NT2/D1 (cell line): ENCODE data around the gene ERH.
"Not testable (repeated sequence)": the region's sequence is repeated elsewhere in the genome, so short reads cannot be mapped to it uniquely, and the experiment has no call there.

Experiments used
- DNase-seq: peaks from one replicate; pipeline ENCODE4 v3.0.0-alpha.2; 2011; ENCODE audit warnings: low read depth, low spot score
- H3K27me3 ChIP-seq: 2 replicates; pipeline ENCODE4 v1.6.0; 2011; ENCODE audit warnings: mild to moderate bottlenecking; ENCODE audit not compliant: insufficient read length, insufficient read depth
- H3K36me3 ChIP-seq: 2 replicates; pipeline ENCODE4 v1.6.1; 2011; ENCODE audit warnings: mild to moderate bottlenecking, low read length, mixed read lengths; ENCODE audit not compliant: insufficient read depth, insufficient read length
- H3K4me1 ChIP-seq: 2 replicates; pipeline ENCODE4 v1.5.1; 2011; ENCODE audit not compliant: insufficient read depth, insufficient read length
- H3K4me3 ChIP-seq: 2 replicates; pipeline ENCODE4 v1.5.1; 2011; ENCODE audit warnings: low read depth; ENCODE audit not compliant: insufficient read length
- H3K9ac ChIP-seq: 2 replicates; pipeline ENCODE4 v1.6.0; 2011; ENCODE audit warnings: low read depth; ENCODE audit not compliant: insufficient read length
- H3K9me3 ChIP-seq: 2 replicates; pipeline ENCODE4 v1.5.1; 2011; ENCODE audit warnings: mild to moderate bottlenecking, low read length; ENCODE audit not compliant: insufficient read depth
- SUZ12 ChIP-seq: IDR thresholded peaks from 2 replicates; pipeline ENCODE4 v1.6.1; 2011; ENCODE audit not compliant: insufficient read length, insufficient read depth; ENCODE audit errors: extremely low read depth
- YY1 ChIP-seq: IDR thresholded peaks from 2 replicates; pipeline ENCODE4 v1.6.1; 2011; ENCODE audit not compliant: insufficient read length, insufficient read depth
- ZNF274 ChIP-seq: IDR thresholded peaks from 2 replicates; pipeline ENCODE4 v1.6.1; 2011; ENCODE audit warnings: mild to moderate bottlenecking, low read depth, low read length

Gene ERH

GRCh38 chr14:69428289-69428998 is 30.3 kb upstream of the ERH start:
- peaks cover 37% of the 10 kb centered on the region for H3K36me3 ChIP-seq
- H3K9me3 ChIP-seq: no peaks in the 10 kb centered on the region
- no peak for DNase-seq
- H3K4me3 ChIP-seq: no peak overlapping the region
- no peaks in the 10 kb centered on the region for H3K4me1 ChIP-seq
- no peak overlapping the region for H3K9ac ChIP-seq
- no peak for TF ChIP-seq ZNF274
- TF ChIP-seq YY1: no peak
- TF ChIP-seq SUZ12: no peak
- H3K27me3 ChIP-seq: no peaks in the 10 kb centered on the region

- no peaks in the 10 kb centered on the region for H3K27me3 ChIP-seq
- no peaks in the 10 kb centered on the region for H3K4me1 ChIP-seq
- H3K4me3 ChIP-seq: no peak overlapping the region
- H3K36me3 ChIP-seq: peaks cover 37% of the 10 kb centered on the region
- no peak for TF ChIP-seq ZNF274
- no peak for TF ChIP-seq YY1
- no peak for TF ChIP-seq SUZ12
- no peak for DNase-seq
- no peaks in the 10 kb centered on the region for H3K9me3 ChIP-seq
- no peak overlapping the region for H3K9ac ChIP-seq
These were observed 29.5 kb upstream of the ERH start for GRCh38 chr14:69427596-69427995.

DNA sequence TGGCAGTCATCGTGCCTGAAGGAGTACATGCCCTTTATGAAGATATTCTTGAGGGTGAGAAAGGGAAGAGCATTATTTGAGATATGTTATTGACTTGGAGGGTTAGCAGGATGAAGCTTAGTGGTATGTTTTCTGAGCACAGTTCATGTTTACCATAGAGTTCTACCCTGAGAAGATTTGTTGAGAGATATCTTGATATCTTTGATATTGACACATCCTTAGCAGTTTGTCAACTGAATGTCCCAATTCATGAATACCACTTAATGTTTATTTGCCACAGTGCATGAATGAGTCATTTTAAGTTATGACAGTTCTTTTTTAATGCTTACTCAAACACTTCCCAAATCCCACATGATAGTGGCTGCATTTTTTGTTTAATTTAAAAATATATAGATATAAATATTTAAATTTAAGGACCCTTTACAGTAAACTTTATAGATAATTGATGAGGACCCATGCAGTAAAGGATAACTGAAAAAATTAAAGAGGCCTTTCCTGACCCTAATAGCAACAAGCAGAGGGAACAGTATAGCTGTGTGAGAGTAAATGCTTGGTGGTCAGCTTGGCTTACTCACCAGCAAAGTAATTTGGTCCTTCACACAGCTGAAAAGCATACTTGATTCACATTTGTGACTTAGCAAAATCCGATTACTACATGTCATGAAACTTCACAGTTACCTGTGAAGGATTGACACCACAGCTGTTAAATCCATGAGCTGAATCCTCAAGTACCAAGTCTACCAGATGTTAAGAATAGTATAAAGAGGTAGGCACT is 26.2 kb upstream of the ERH start:
- peaks cover 11% of the 10 kb centered on the region; the same call in 1 of the 2 replicates for H3K9me3 ChIP-seq
- H3K36me3 ChIP-seq: peaks cover 37% of the 10 kb centered on the region
- no peaks in the 10 kb centered on the region for H3K4me1 ChIP-seq
- H3K9ac ChIP-seq: no peak overlapping the region
- TF ChIP-seq SUZ12 (no peak), YY1 (no peak), ZNF274 (no peak)
- H3K27me3 ChIP-seq: no peaks in the 10 kb centered on the region
- no peak overlapping the region for H3K4me3 ChIP-seq
- DNase-seq: no peak

DNA sequence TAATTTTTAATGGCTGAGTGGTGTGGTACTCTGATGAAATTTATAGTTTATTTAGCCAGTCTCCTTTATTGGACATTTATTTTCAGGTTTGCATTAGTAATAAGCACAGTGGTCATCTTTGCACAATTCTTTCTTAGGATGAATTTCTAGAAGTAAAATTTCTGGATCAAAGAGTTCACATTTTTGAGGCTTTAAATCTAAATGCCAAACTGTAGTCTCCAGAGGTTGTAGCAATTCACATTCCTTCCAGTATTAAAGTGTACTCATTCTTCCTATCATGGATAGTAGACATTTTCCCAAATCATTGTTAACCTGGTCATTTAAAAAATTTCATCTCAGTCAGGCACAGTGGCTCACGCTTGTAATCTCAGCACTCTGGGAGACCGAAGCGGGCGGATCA is 25.2 kb upstream of the ERH start:
- DNase-seq: no peak
- H3K36me3 ChIP-seq: peaks cover 34% of the 10 kb centered on the region
- TF ChIP-seq SUZ12 (no peak), YY1 (no peak), ZNF274 (no peak)
- H3K4me1 ChIP-seq: no peaks in the 10 kb centered on the region
- H3K9me3 ChIP-seq: peaks cover 11% of the 10 kb centered on the region; the same call in 1 of the 2 replicates
- H3K27me3 ChIP-seq: no peaks in the 10 kb centered on the region
- no peak overlapping the region for H3K9ac ChIP-seq
- H3K4me3 ChIP-seq: no peak overlapping the region

GRCh38 chr14:69416087-69416486 is 18.0 kb upstream of the ERH start:
- not testable (repeated sequence) for DNase-seq, H3K36me3 ChIP-seq, H3K9ac ChIP-seq, H3K4me1 ChIP-seq, H3K4me3 ChIP-seq, H3K27me3 ChIP-seq, H3K9me3 ChIP-seq

- no peaks in the 10 kb centered on the region for H3K27me3 ChIP-seq
- H3K36me3 ChIP-seq: no peaks in the 10 kb centered on the region
- H3K9me3 ChIP-seq: no peaks in the 10 kb centered on the region
- no peak overlapping the region for H3K9ac ChIP-seq
- no peak overlapping the region for H3K4me3 ChIP-seq
- no peak for DNase-seq
- H3K4me1 ChIP-seq: no peaks in the 10 kb centered on the region
- TF ChIP-seq ZNF274 (no peak), YY1 (no peak), SUZ12 (no peak)
These were observed 15.4 kb upstream of the ERH start for GRCh38 chr14:69413483-69413882.

GRCh38 chr14:69408331-69408960 is 10.3 kb upstream of the ERH start:
- no peak for TF ChIP-seq ZNF274
- no peak for TF ChIP-seq SUZ12
- no peak for TF ChIP-seq YY1
- Histone ChIP-seq H3K9ac (no peak overlapping the region), H3K4me3 (no peak overlapping the region), H3K9me3 (no peaks in the 10 kb centered on the region), H3K27me3 (no peaks in the 10 kb centered on the region), H3K4me1 (no peaks in the 10 kb centered on the region), H3K36me3 (peaks cover 7% of the 10 kb centered on the region)
- DNase-seq: no peak
